Type B pancreatic cell (in vitro differentiated cells): ENCODE data around the gene EXOC4. TPM values are rescaled to one million over a fixed set of nuclear protein-coding genes. Genes with fewer than 3 reads are reported as not detected.

ENCODE experiments used
- DNase-seq: peaks from one replicate; pipeline ENCODE4 v3.0.0; 2021; ENCODE audit warnings: mixed read lengths; ENCODE audit not compliant: unreplicated experiment; ENCODE audit errors: extremely low spot score
- H3K27ac Mint-ChIP-seq: 2 replicates; pipeline ENCODE4 v1.8.0; 2021; ENCODE audit warnings: mild to moderate bottlenecking, mixed read lengths
- H3K27me3 Mint-ChIP-seq: 2 replicates; pipeline ENCODE4 v1.8.0; 2021; ENCODE audit warnings: mixed read lengths
- H3K36me3 Mint-ChIP-seq: 2 replicates; pipeline ENCODE4 v1.8.0; 2021; ENCODE audit warnings: mixed read lengths
- H3K4me1 Mint-ChIP-seq: one replicate; pipeline ENCODE4 v1.8.0; 2021; ENCODE audit warnings: mixed read lengths; ENCODE audit not compliant: unreplicated experiment
- H3K4me3 Mint-ChIP-seq: 2 replicates; pipeline ENCODE4 v1.8.0; 2021; ENCODE audit warnings: mild to moderate bottlenecking, mixed read lengths
- H3K9me3 Mint-ChIP-seq: 2 replicates; pipeline ENCODE4 v1.8.0; 2021; ENCODE audit warnings: mixed read lengths
- total RNA-seq: library from RNA; stranded (reverse); gene quantifications from 2 replicates; pipeline ENCODE4 v1.2.1, GENCODE V29; 2021; ENCODE audit warnings: low replicate concordance
- TF ChIP-seq, protein P1 (sequence below): fragments of 200-600 bp; sonication (generic); conservative IDR thresholded peaks from 2 replicates; pipeline ENCODE4 v1.5.0; 2021; ENCODE audit warnings: antibody characterized with exemption, mild to moderate bottlenecking

The EXOC4 gene
- total RNA-seq, 1 donor from 2014 or later, result 95.5 TPM

- no peak for DNase-seq
- TF ChIP-seq, protein P1, sequence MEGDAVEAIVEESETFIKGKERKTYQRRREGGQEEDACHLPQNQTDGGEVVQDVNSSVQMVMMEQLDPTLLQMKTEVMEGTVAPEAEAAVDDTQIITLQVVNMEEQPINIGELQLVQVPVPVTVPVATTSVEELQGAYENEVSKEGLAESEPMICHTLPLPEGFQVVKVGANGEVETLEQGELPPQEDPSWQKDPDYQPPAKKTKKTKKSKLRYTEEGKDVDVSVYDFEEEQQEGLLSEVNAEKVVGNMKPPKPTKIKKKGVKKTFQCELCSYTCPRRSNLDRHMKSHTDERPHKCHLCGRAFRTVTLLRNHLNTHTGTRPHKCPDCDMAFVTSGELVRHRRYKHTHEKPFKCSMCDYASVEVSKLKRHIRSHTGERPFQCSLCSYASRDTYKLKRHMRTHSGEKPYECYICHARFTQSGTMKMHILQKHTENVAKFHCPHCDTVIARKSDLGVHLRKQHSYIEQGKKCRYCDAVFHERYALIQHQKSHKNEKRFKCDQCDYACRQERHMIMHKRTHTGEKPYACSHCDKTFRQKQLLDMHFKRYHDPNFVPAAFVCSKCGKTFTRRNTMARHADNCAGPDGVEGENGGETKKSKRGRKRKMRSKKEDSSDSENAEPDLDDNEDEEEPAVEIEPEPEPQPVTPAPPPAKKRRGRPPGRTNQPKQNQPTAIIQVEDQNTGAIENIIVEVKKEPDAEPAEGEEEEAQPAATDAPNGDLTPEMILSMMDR, result no peak
- H3K4me1 Mint-ChIP-seq, result no peaks in the 10 kb centered on the region
- peaks cover 18% of the 10 kb centered on the region for H3K9me3 Mint-ChIP-seq
- H3K27ac Mint-ChIP-seq, result no peak overlapping the region
- no peak overlapping the region for H3K4me3 Mint-ChIP-seq
- no peaks in the 10 kb centered on the region for H3K27me3 Mint-ChIP-seq
- no peaks in the 10 kb centered on the region for H3K36me3 Mint-ChIP-seq
These were observed 832.4 kb downstream of the EXOC4 start for GRCh38 chr7:134085311-134085710.

- Mint-ChIP-seq H3K27me3 (no peaks in the 10 kb centered on the region), H3K9me3 (peaks cover 11% of the 10 kb centered on the region)
These were observed 834.3 kb downstream of the EXOC4 start for GRCh38 chr7:134086998-134087735.

DNA sequence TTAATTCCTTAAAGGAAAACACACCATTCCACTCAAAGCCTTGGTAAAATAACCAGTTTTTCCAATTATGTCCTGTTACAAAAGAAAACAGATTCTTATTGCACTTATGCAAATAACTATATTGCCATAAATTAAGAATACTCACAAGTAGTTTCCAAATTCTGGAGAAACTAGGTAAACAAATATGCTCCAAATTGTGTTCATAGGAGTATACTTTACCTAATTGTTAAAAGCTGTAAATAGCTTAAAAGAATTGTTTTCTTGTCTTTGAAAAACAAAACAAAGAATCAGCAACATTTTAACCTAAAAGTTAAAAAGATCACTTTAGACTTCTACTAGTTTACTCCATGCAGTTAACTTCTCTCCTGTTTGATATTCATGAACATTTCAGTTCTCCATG, 835.3 kb downstream of the EXOC4 start:
- Mint-ChIP-seq H3K36me3 (no peaks in the 10 kb centered on the region), H3K9me3 (peaks cover 15% of the 10 kb centered on the region), H3K27ac (no peak overlapping the region), H3K27me3 (no peaks in the 10 kb centered on the region), H3K4me1 (no peaks in the 10 kb centered on the region), H3K4me3 (no peak overlapping the region)
- TF ChIP-seq, protein P1, result no peak
- no peak for DNase-seq

More at GRCh38 chr7:134086998-134087735, 834.3 kb downstream of the EXOC4 start:
- Mint-ChIP-seq H3K4me3 (no peak overlapping the region), H3K27ac (no peak overlapping the region), H3K36me3 (no peaks in the 10 kb centered on the region), H3K4me1 (no peaks in the 10 kb centered on the region)
- TF ChIP-seq, protein P1, result no peak
- DNase-seq, result no peak

DNA sequence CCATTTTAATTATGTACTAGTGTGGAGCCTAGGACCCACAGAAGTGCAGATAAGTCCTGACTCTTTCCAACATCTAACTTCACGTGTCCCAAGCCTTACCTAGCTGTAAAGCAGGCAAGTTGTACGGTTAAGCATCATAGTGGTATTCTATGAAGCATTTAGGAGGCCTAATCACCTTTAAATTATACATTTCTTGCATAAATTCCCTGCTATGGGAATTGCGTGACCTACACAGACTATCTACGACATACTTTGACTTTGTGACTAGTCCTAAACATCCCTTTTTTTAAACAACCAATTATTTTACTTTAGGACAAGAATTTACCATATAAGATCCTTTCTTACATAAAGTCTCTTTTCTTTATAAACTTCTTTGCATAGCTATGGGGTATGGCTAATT, 836.6 kb downstream of the EXOC4 start:
- no peaks in the 10 kb centered on the region for H3K27me3 Mint-ChIP-seq
- TF ChIP-seq, protein P1, result no peak
- H3K4me1 Mint-ChIP-seq, result no peaks in the 10 kb centered on the region
- no peak overlapping the region for H3K4me3 Mint-ChIP-seq
- no peak overlapping the region for H3K27ac Mint-ChIP-seq
- no peak for DNase-seq
- H3K9me3 Mint-ChIP-seq, result peaks cover 15% of the 10 kb centered on the region
- no peaks in the 10 kb centered on the region for H3K36me3 Mint-ChIP-seq

DNA sequence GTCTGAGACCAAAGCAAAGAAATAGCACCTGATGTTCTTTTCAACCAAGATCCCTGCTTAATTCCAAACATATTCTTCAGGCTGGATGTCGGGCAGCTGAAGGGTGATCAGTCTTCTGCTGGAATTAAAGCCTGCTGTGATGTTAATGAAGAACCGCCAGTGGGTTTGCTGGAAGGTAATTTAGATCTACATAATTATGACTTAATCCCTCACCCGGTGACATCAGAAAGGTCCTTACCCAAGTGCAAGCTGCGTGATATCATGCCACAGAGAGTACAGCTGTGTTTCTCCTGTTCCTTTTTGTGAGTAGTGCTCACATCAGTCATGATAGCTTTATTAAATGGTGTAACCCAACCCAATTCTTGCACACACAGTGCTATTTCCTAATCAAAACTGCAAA, 845.2 kb downstream of the EXOC4 start:
- TF ChIP-seq, protein P1, result no peak
- Mint-ChIP-seq H3K27ac (no peak overlapping the region), H3K4me3 (no peak overlapping the region), H3K27me3 (no peaks in the 10 kb centered on the region), H3K4me1 (no peaks in the 10 kb centered on the region), H3K9me3 (peaks cover 15% of the 10 kb centered on the region), H3K36me3 (peaks cover 5% of the 10 kb centered on the region)
- no peak for DNase-seq
